ENCODE data around the gene PEX6.
"Not testable (repeated sequence)": the region's sequence is repeated elsewhere in the genome, so short reads cannot be mapped to it uniquely, and the experiment has no call there.

PEX6 gene

DNA sequence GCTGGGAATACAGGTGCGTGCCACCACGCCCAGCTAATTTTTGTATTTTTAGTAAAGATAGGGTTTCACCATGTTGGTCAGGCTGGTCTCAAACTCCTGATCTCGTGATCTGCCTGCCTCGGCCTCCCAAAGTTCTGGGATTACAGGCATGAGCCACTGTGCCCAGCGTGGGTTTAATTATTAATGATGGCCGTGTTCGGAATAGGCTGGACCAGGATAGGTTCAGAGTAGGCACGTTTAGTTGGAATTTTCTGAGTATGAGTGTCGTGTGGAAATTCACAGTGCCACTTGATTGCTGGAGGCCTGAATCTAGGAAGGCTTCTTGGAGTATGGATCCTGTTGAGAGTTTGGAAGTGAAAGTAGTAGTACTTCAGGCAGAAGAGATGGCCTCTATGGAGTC lies 19.2 kb upstream of the PEX6 start:
- H3K27me3 ChIP-seq (replicated peaks; ENCODE audit: control insufficient read depth, insufficient read depth, low read length, poor library complexity, severe bottlenecking); H3K9me3 ChIP-seq (ENCODE audit: control insufficient read depth, low read length); H3K4me3 ChIP-seq (ENCODE audit: insufficient read depth, low read depth, low read length, poor library complexity, severe bottlenecking); H3K36me3 ChIP-seq (ENCODE audit: control insufficient read depth, insufficient read depth, low read length); H3K27ac ChIP-seq (ENCODE audit: insufficient read depth, low read length, poor library complexity, severe bottlenecking); H3K4me1 ChIP-seq (ENCODE audit: control insufficient read depth, insufficient read depth, low read length, poor library complexity, severe bottlenecking); DNase-seq: not testable (repeated sequence)

DNA sequence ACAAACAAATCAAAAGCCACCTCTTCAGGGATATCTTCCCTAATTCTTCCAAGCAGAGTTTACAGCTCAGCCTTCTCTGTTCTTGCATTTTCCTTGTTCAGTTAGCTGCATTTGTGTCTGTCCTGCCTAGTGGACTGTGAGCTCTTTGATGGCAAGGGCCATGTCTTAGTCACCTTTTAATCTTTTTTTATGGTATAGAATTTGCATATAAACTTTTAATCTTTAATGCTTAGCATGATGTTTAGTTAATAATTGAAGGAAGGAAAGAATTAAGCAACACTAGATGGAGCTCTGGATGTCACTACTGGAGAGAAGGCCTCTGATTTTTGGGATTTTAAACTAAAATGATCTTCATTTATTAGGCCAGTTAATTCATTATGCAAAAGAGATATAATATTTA lies 17.5 kb upstream of the PEX6 start:
- DNase-seq: no peak
- Histone ChIP-seq H3K4me3 (ENCODE audit: insufficient read depth, low read depth, low read length, poor library complexity, severe bottlenecking) (no peak overlapping the region), H3K27ac (ENCODE audit: insufficient read depth, low read length, poor library complexity, severe bottlenecking) (no peak overlapping the region), H3K36me3 (ENCODE audit: control insufficient read depth, insufficient read depth, low read length) (peaks cover 11% of the 10 kb centered on the region), H3K4me1 (ENCODE audit: control insufficient read depth, insufficient read depth, low read length, poor library complexity, severe bottlenecking) (no peaks in the 10 kb centered on the region), H3K9me3 (ENCODE audit: control insufficient read depth, low read length) (no peaks in the 10 kb centered on the region), H3K27me3 (replicated peaks; ENCODE audit: control insufficient read depth, insufficient read depth, low read length, poor library complexity, severe bottlenecking) (no peaks in the 10 kb centered on the region)

DNA sequence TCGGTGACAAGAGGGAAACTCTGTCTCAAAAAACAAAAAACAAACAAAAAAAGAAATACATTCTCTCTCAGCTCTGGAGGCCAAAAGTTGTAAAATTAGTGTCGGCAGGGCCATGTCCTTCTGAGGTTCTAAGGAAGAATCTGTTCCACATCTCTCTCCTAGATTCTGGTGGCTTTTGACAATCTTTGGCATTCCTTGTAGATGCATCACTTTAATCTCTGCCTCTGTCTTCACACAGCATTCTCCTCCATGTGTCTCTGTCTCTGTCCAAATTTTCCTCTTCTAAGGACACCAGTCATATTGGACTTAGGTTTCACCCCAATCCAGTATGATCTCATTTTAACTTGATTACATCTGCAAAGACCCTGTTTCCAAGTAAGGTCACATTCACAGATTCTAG lies 14.5 kb upstream of the PEX6 start:
- H3K9me3 ChIP-seq (ENCODE audit: control insufficient read depth, low read length): no peaks in the 10 kb centered on the region
- H3K27me3 ChIP-seq (replicated peaks; ENCODE audit: control insufficient read depth, insufficient read depth, low read length, poor library complexity, severe bottlenecking): no peaks in the 10 kb centered on the region
- peaks cover 31% of the 10 kb centered on the region for H3K36me3 ChIP-seq (ENCODE audit: control insufficient read depth, insufficient read depth, low read length)
- H3K4me3 ChIP-seq (ENCODE audit: insufficient read depth, low read depth, low read length, poor library complexity, severe bottlenecking): no peak overlapping the region
- DNase-seq: no peak
- H3K4me1 ChIP-seq (ENCODE audit: control insufficient read depth, insufficient read depth, low read length, poor library complexity, severe bottlenecking): no peaks in the 10 kb centered on the region
- no peak overlapping the region for H3K27ac ChIP-seq (ENCODE audit: insufficient read depth, low read length, poor library complexity, severe bottlenecking)

- Histone ChIP-seq H3K4me3 (ENCODE audit: insufficient read depth, low read depth, low read length, poor library complexity, severe bottlenecking) (no peak overlapping the region), H3K27ac (ENCODE audit: insufficient read depth, low read length, poor library complexity, severe bottlenecking) (no peak overlapping the region), H3K36me3 (ENCODE audit: control insufficient read depth, insufficient read depth, low read length) (peaks cover 31% of the 10 kb centered on the region), H3K4me1 (ENCODE audit: control insufficient read depth, insufficient read depth, low read length, poor library complexity, severe bottlenecking) (peaks cover 27% of the 10 kb centered on the region), H3K27me3 (replicated peaks; ENCODE audit: control insufficient read depth, insufficient read depth, low read length, poor library complexity, severe bottlenecking) (no peaks in the 10 kb centered on the region), H3K9me3 (ENCODE audit: control insufficient read depth, low read length) (no peaks in the 10 kb centered on the region)
- no peak for DNase-seq
Observed at GRCh38 chr6:42989923-42990322, 10.9 kb upstream of the PEX6 start.

GRCh38 chr6:42988486-42989020 lies 9.6 kb upstream of the PEX6 start:
- no peaks in the 10 kb centered on the region for H3K27me3 ChIP-seq (replicated peaks; ENCODE audit: control insufficient read depth, insufficient read depth, low read length, poor library complexity, severe bottlenecking)
- peaks cover 32% of the 10 kb centered on the region for H3K4me1 ChIP-seq (ENCODE audit: control insufficient read depth, insufficient read depth, low read length, poor library complexity, severe bottlenecking)
- H3K9me3 ChIP-seq (ENCODE audit: control insufficient read depth, low read length): no peaks in the 10 kb centered on the region
- no peak overlapping the region for H3K4me3 ChIP-seq (ENCODE audit: insufficient read depth, low read depth, low read length, poor library complexity, severe bottlenecking)
- peaks cover 27% of the 10 kb centered on the region for H3K36me3 ChIP-seq (ENCODE audit: control insufficient read depth, insufficient read depth, low read length)
- DNase-seq: no peak
- no peak overlapping the region for H3K27ac ChIP-seq (ENCODE audit: insufficient read depth, low read length, poor library complexity, severe bottlenecking)

- H3K36me3 ChIP-seq (ENCODE audit: control insufficient read depth, insufficient read depth, low read length): peaks cover 27% of the 10 kb centered on the region
- no peak overlapping the region for H3K4me3 ChIP-seq (ENCODE audit: insufficient read depth, low read depth, low read length, poor library complexity, severe bottlenecking)
- no peaks in the 10 kb centered on the region for H3K9me3 ChIP-seq (ENCODE audit: control insufficient read depth, low read length)
- no peak for DNase-seq
- no peaks in the 10 kb centered on the region for H3K27me3 ChIP-seq (replicated peaks; ENCODE audit: control insufficient read depth, insufficient read depth, low read length, poor library complexity, severe bottlenecking)
- no peak overlapping the region for H3K27ac ChIP-seq (ENCODE audit: insufficient read depth, low read length, poor library complexity, severe bottlenecking)
- H3K4me1 ChIP-seq (ENCODE audit: control insufficient read depth, insufficient read depth, low read length, poor library complexity, severe bottlenecking): peaks cover 33% of the 10 kb centered on the region
Observed at GRCh38 chr6:42987533-42988451, 8.8 kb upstream of the PEX6 start.

GRCh38 chr6:42984924-42985475 lies 6.0 kb upstream of the PEX6 start:
- Histone ChIP-seq H3K27ac (ENCODE audit: insufficient read depth, low read length, poor library complexity, severe bottlenecking) (peak overlapping the region; percentile 85), H3K4me1 (ENCODE audit: control insufficient read depth, insufficient read depth, low read length, poor library complexity, severe bottlenecking) (peaks cover 40% of the 10 kb centered on the region)
- no peak for DNase-seq

GRCh38 chr6:42984001-42984923 lies 5.3 kb upstream of the PEX6 start, which contains the start of gene PPP2R5D:
PPP2R5D (plus strand) TSS chr6:42984570; CDS start chr6:42984678, 108 bp downstream.
- Histone ChIP-seq H3K9me3 (ENCODE audit: control insufficient read depth, low read length) (no peaks in the 10 kb centered on the region), H3K27ac (ENCODE audit: insufficient read depth, low read length, poor library complexity, severe bottlenecking) (peak within 1 kb of the TSS; percentile 87), H3K27me3 (replicated peaks; ENCODE audit: control insufficient read depth, insufficient read depth, low read length, poor library complexity, severe bottlenecking) (no peaks in the 10 kb centered on the region), H3K4me3 (ENCODE audit: insufficient read depth, low read depth, low read length, poor library complexity, severe bottlenecking) (peak within 1 kb of the TSS; percentile 95), H3K36me3 (ENCODE audit: control insufficient read depth, insufficient read depth, low read length) (peaks cover 8% of the 10 kb centered on the region), H3K4me1 (ENCODE audit: control insufficient read depth, insufficient read depth, low read length, poor library complexity, severe bottlenecking) (peaks cover 44% of the 10 kb centered on the region)
- DNase-seq: peak; percentile 92 to 97 (median 97)

More at GRCh38 chr6:42984924-42985475, 6.0 kb upstream of the PEX6 start:
- Histone ChIP-seq H3K9me3 (ENCODE audit: control insufficient read depth, low read length) (no peaks in the 10 kb centered on the region), H3K4me3 (ENCODE audit: insufficient read depth, low read depth, low read length, poor library complexity, severe bottlenecking) (peak overlapping the region; percentile 95), H3K36me3 (ENCODE audit: control insufficient read depth, insufficient read depth, low read length) (peaks cover 15% of the 10 kb centered on the region), H3K27me3 (replicated peaks; ENCODE audit: control insufficient read depth, insufficient read depth, low read length, poor library complexity, severe bottlenecking) (no peaks in the 10 kb centered on the region)

DNA sequence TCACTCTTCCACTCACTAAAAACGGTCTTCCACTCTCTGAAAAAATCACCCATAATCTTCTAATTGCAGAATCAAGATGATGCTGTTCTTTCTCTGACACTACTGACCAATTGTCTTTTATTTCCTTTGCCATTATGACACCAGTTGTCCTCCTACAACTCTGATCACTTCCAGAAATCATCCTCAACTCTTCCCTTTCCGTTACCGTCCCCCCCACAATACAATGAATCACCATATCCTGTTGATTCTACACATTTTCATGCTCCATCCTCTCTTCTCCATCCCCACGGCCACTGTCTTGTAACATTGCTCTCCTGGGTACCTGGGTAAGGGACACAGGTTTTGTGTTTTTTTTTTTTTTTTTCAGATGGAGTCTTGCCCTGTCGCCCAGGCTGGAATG lies 2.9 kb upstream of the PEX6 start:
- no peak for DNase-seq
- Histone ChIP-seq H3K9me3 (ENCODE audit: control insufficient read depth, low read length) (no peaks in the 10 kb centered on the region), H3K27ac (ENCODE audit: insufficient read depth, low read length, poor library complexity, severe bottlenecking) (no peak overlapping the region), H3K4me1 (ENCODE audit: control insufficient read depth, insufficient read depth, low read length, poor library complexity, severe bottlenecking) (peaks cover 44% of the 10 kb centered on the region), H3K36me3 (ENCODE audit: control insufficient read depth, insufficient read depth, low read length) (no peaks in the 10 kb centered on the region), H3K27me3 (replicated peaks; ENCODE audit: control insufficient read depth, insufficient read depth, low read length, poor library complexity, severe bottlenecking) (no peaks in the 10 kb centered on the region), H3K4me3 (ENCODE audit: insufficient read depth, low read depth, low read length, poor library complexity, severe bottlenecking) (no peak overlapping the region)

Data from effector memory CD4-positive, alpha-beta T cell (primary cell).